Placental epithelial cell (primary cell): ENCODE results near the gene DZIP1L. TPM values are rescaled to one million over a fixed set of nuclear protein-coding genes. Genes with fewer than 3 reads are reported as not detected.

Source experiments
- total RNA-seq: library from RNA; depleted of rRNA; stranded (reverse); fragments of >200 nt; gene quantifications from 2 replicates; pipeline ENCODE4 v1.2.3, GENCODE V29; 2012

Gene DZIP1L
- total RNA-seq: 27.7 and 38.9 TPM in 2 replicates

GRCh38 chr3:138114988-138115971 lies at the start of gene DZIP1L:
DZIP1L (minus strand) TSS chr3:138115608; CDS start chr3:138103971, 11,637 bp downstream.

GRCh38 chr3:138132239-138132638 lies 16.8 kb upstream of the DZIP1L start, which contains the start of gene A4GNT:
A4GNT (minus strand) TSS chr3:138132390; CDS start chr3:138131256, 1,134 bp downstream.

Other genes with a start within 250 kb of the DZIP1L start
- gene CLDN18, start 105.4 kb downstream of the DZIP1L start, total RNA-seq: not detected in 2 replicates
- not detected in 2 replicates for gene A4GNT, start 16.8 kb upstream of the DZIP1L start, total RNA-seq
- gene DBR1, start 59.3 kb upstream of the DZIP1L start, total RNA-seq: 10.6 and 12.8 TPM in 2 replicates
- gene ARMC8, start 71.7 kb upstream of the DZIP1L start, total RNA-seq: 110 and 115 TPM in 2 replicates
- gene NME9, start 214.2 kb upstream of the DZIP1L start, total RNA-seq: under 0.01 TPM in 1 of 2 replicates, not detected in the other
- gene MRAS, start 233.0 kb upstream of the DZIP1L start, total RNA-seq: 27.9 and 30.2 TPM in 2 replicates